GM12892 (cell line): ENCODE measurements around the gene C2orf80.

Experiments used
- POLR2A ChIP-seq: IDR thresholded peaks from 2 replicates; pipeline ENCODE4 v1.6.1; 2011; ENCODE audit warnings: low read depth, low read length, control low read depth
- POLR2AphosphoS5 ChIP-seq: IDR thresholded peaks from 2 replicates; pipeline ENCODE4 v1.6.1; 2011; ENCODE audit warnings: low read depth, low read length, control low read depth
- TAF1 ChIP-seq: IDR thresholded peaks from 2 replicates; pipeline ENCODE4 v1.6.1; 2011; ENCODE audit warnings: low read depth, mild to moderate bottlenecking, control low read depth, low read length, borderline replicate concordance

DNA sequence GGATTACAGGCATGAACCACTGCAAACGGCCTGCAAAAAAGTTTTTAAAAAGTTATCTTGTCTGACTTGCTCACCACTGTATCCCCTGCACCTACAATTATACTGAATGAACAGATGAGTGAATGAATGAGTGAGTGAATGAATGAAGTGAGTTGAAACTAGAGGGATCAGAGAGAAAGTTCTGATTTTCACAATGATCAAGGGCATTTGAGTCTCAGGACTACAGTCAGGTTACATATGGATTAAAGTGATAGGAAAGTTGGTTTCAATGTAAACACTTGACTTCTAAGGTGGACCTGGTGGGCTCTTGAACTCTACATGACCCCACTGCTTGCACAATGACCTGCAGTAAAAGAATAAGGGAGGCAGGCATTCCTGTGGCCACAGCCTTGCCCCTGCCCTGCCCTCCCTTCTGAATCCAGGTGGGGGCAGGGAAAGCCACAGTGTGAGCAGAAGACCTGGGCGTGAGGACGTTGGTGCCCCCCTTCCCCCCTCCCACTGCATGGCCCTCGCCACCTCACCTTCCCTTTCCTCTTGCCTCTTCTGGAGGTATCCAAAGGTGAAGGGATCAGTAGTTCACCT, 10.7 kb downstream of the C2orf80 start:
- TF ChIP-seq POLR2AphosphoS5 (no peak), POLR2A (no peak), TAF1 (no peak)
